Sigmoid colon (tissue), 7 donors: ENCODE measurements around the gene TIMP1. TPM values are rescaled to one million over a fixed set of nuclear protein-coding genes. Genes with fewer than 3 reads are reported as not detected.

Experiments used
- DNase-seq: peaks from one replicate; pipeline ENCODE4 v3.0.0-alpha.2; 2019
- H3K27ac ChIP-seq, 4 donors: fragments of 200-600 bp; sonication (generic); one replicate each; pipeline ENCODE4 v1.5.1; 2016 to 2019; ENCODE audit warnings: mild to moderate bottlenecking in 1 of 4
- H3K27me3 ChIP-seq, 3 donors: fragments of 200-600 bp; sonication (generic); one replicate each; pipeline ENCODE4 v1.5.1; 2019; ENCODE audit warnings: mild to moderate bottlenecking in 1 of 3
- H3K36me3 ChIP-seq, 4 donors: fragments of 200-600 bp; sonication (generic); one replicate each; pipeline ENCODE4 v1.5.1; 2016 to 2019
- H3K4me1 ChIP-seq, 4 donors: fragments of 200-600 bp; sonication (generic); one replicate each; pipeline ENCODE4 v1.5.1; 2017 to 2019
- H3K4me3 ChIP-seq, 4 donors: fragments of 200-600 bp; sonication (generic); one replicate each; pipeline ENCODE4 v1.5.1; 2017 to 2019; ENCODE audit warnings: mild to moderate bottlenecking in 2 of 4, moderate library complexity in 1 of 4
- H3K9me3 ChIP-seq, 4 donors: fragments of 200-600 bp in 3 of 4; sonication (generic) in 3 of 4; one replicate each; pipeline versions ENCODE4 v1.5.1 to v1.6.1; 2013 to 2019
- EP300 ChIP-seq, 4 donors: sonication (generic); formaldehyde crosslinking; IDR thresholded peaks; one replicate each; pipeline ENCODE4 v1.6.1; 2017; ENCODE audit warnings: antibody characterized with exemption in 4 of 4
- POLR2A ChIP-seq, 2 donors: fragments of 450-650 bp; IDR thresholded peaks; one replicate each; pipeline ENCODE4 v1.6.1; 2016; ENCODE audit warnings: antibody characterized with exemption in 2 of 2, mild to moderate bottlenecking in 2 of 2, moderate library complexity in 2 of 2
- POLR2AphosphoS5 ChIP-seq, 4 donors: sonication (generic); formaldehyde crosslinking; IDR thresholded peaks; one replicate each; pipeline ENCODE4 v1.6.1; 2017; ENCODE audit warnings: antibody characterized with exemption in 4 of 4
- WGBS, 2 donors: extraction: QIAGEN DNeasy Blood & Tissue Kit; methylation state at CpG; one replicate each; pipeline ENCODE4 v1.1.7; 2013; 5-methylcytosine and 5-hydroxymethylcytosine counted together
- intact Hi-C: fragments of 100-400 bp; cut with DNase I; formaldehyde crosslinking; loops from one replicate; pipeline ENCODE4 v1.15.1; 2023
- polyA plus RNA-seq, 3 donors: library from polyadenylated mRNA; stranded (reverse); fragments of 200-250 nt; gene quantifications; one replicate each; pipeline ENCODE4 v1.2.3, GENCODE V29; 2013
- total RNA-seq, 4 donors: library from RNA; depleted of rRNA; stranded (reverse); fragments of >200 nt; gene quantifications; one replicate each; pipeline ENCODE4 v1.1.0, GENCODE V29; 2016
- TF ChIP-seq, protein P1 (sequence below), 4 experiments: fragments of 450-650 bp in 3 of 4; fragments of 200-600 bp in 1 of 4; IDR thresholded peaks; one replicate each; pipeline ENCODE4 v1.5.1; 2016 to 2019; ENCODE audit warnings: antibody characterized with exemption in 4 of 4, mild to moderate bottlenecking in 3 of 4, moderate library complexity in 2 of 4
- donor health status: healthy with polysubstance abuse.
- donor health status: Bipolar disorder and iron deficiency.
- donor health status: healthy.

The TIMP1 gene
- total and polyA plus RNA-seq, 7 donors, result 40.2 to 164 (median 115) TPM

DNA sequence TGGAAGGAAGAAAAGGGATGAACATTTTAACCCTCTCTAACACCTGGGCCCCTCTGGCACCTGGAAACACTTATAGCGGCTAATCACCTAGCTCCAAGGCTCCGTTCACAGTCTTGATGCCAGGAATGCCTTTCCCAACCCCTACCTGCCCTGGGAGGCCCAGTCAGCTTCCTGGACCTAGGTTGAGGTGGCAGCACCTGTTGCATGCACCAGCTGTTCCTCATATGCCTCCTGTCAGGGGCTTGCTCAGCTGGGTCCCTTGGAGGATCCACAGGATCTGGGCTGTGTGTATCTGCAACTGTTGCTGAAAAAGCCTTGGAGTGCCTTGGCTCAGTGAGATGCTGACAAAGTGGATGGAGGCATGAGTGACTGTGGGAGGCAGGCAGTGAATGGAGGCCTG lies 43.1 kb downstream of the TIMP1 start:
- no peaks in the 10 kb centered on the region for H3K36me3 ChIP-seq
- no peak for TF ChIP-seq POLR2AphosphoS5 (IDR thresholded peaks at IDR 0.05)
- H3K27me3 ChIP-seq, result peaks cover 0 to 6% (median 0%) of the 10 kb centered on the region in 3 donors
- WGBS, 2 donors, result 88 to 91% methylated on average over 2 of the region's 2 CpGs
- DNase-seq, result no peak
- H3K4me1 ChIP-seq, result no peaks in the 10 kb centered on the region
- no peaks in the 10 kb centered on the region for H3K9me3 ChIP-seq
- intact Hi-C loops, result no loop called here
- H3K27ac ChIP-seq, result no peak overlapping the region
- H3K4me3 ChIP-seq, result no peak overlapping the region

DNA sequence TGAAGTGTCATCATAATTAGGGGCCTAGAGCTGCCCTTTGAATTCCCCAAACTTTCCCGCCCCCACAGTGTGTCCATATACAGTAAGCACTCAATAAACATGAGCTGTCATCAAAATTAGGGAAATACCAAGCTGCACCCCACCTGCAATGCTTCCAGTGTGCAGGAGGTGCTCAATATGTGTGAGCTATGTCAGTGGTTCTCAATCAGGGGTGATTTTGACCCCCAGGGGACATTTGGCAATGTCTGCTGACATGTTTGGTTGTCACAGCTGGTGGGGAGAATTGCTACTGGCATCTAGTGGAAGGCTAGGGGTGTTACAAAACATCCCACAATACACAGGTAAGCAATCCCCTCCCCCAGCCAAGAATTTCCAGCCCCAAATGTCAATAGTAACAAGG lies 46.7 kb downstream of the TIMP1 start:
- no peaks in the 10 kb centered on the region for H3K27me3 ChIP-seq
- no peak for DNase-seq
- intact Hi-C loops, result no loop called here
- TF ChIP-seq, protein P1, sequence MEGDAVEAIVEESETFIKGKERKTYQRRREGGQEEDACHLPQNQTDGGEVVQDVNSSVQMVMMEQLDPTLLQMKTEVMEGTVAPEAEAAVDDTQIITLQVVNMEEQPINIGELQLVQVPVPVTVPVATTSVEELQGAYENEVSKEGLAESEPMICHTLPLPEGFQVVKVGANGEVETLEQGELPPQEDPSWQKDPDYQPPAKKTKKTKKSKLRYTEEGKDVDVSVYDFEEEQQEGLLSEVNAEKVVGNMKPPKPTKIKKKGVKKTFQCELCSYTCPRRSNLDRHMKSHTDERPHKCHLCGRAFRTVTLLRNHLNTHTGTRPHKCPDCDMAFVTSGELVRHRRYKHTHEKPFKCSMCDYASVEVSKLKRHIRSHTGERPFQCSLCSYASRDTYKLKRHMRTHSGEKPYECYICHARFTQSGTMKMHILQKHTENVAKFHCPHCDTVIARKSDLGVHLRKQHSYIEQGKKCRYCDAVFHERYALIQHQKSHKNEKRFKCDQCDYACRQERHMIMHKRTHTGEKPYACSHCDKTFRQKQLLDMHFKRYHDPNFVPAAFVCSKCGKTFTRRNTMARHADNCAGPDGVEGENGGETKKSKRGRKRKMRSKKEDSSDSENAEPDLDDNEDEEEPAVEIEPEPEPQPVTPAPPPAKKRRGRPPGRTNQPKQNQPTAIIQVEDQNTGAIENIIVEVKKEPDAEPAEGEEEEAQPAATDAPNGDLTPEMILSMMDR (IDR thresholded peaks at IDR 0.05), result no peak
- TF ChIP-seq POLR2AphosphoS5 (IDR thresholded peaks at IDR 0.05) (no peak), EP300 (IDR thresholded peaks at IDR 0.05) (no peak), POLR2A (IDR thresholded peaks at IDR 0.05) (no peak)
- peak overlapping the region in 1 of 4 donors; percentile 16 for H3K4me3 ChIP-seq
- H3K36me3 ChIP-seq, result no peaks in the 10 kb centered on the region
- 89 to 94% methylated on average over 1 of the region's 1 CpG for WGBS, 2 donors
- H3K9me3 ChIP-seq, result no peaks in the 10 kb centered on the region
- no peaks in the 10 kb centered on the region for H3K4me1 ChIP-seq
- no peak overlapping the region for H3K27ac ChIP-seq

DNA sequence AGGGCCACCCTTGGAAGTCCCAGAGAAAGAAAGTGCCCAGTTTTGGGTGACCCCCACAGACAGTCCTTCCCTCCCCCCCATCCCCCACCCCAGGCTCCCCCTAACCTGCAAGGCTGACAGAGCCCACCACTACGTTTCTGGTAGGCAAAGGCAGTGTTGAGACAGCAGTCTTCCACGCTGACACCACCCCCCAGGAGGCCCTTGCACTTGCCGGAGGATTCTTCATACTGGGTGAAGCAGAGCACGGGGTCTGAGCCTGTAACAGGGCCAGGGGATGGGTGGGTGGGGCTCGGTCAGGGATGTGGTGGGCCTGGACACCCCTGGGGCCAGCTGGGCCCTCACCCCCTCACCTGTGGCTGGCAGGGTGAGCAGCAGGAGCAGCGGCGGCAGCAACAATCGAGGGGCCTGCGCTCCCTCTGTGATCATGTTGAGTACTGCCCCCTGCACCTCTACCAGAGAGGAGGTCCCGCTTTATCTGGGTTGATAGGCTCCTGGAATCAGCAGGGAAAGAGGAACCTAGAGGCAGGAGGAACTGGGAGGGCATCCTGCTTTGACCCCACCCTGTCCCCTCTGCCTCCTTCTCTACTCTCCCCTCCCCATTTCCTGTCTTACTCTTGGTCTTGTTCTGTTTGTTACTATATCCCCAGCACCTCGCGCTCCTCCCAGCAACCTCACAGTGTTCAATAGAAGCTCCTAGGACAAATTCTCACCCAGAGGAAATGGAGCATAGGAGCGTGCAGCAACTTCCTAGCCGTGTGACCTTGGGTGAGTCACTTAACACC lies 47.4 kb downstream of the TIMP1 start, which contains the start of gene CFP:
CFP (minus strand) TSS at position 512 of the 782 bp plus-strand sequence; CDS start at position 426, 86 bp downstream.
- Histone ChIP-seq H3K4me3 (peak within 1 kb of the TSS in 1 of 4 donors; percentile 16), H3K27ac (no peak within 1 kb of the TSS), H3K9me3 (no peaks in the 10 kb centered on the region), H3K27me3 (no peaks in the 10 kb centered on the region), H3K36me3 (no peaks in the 10 kb centered on the region), H3K4me1 (no peaks in the 10 kb centered on the region)
- 40 to 81% methylated on average over 14 of the region's 14 CpGs for WGBS, 2 donors
- DNase-seq, result no peak
- intact Hi-C loops, result no loop called here
- TF ChIP-seq POLR2AphosphoS5 (IDR thresholded peaks at IDR 0.05) (no peak), EP300 (IDR thresholded peaks at IDR 0.05) (no peak), POLR2A (IDR thresholded peaks at IDR 0.05) (no peak)
- TF ChIP-seq, protein P1 (IDR thresholded peaks at IDR 0.05), result no peak

DNA sequence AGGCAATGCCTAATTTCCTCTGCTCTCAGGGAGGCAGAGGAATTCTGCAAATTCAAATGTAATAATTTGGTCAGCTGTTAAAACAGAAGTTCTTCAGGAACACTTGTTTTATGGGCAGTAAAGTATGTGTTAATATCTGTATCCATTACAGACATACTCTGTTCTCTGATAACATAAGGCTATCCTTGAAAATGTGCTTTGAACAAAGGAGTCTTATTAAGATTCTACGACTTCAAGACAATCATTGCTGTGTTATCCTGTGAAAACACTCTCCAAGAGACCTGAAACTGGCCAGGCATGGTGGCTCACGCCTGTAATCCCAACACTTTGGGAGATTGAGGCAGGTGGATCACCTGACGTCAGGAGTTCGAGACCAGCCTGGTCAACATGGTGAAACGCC lies 49.4 kb downstream of the TIMP1 start:
- intact Hi-C loops, result no loop called here
- 70 to 92% methylated on average over 5 of the region's 5 CpGs for WGBS, 2 donors
- Histone ChIP-seq H3K36me3 (peaks cover 0 to 16% (median 3%) of the 10 kb centered on the region in 4 donors), H3K4me1 (no peaks in the 10 kb centered on the region), H3K4me3 (no peak overlapping the region), H3K9me3 (no peaks in the 10 kb centered on the region), H3K27ac (no peak overlapping the region), H3K27me3 (no peaks in the 10 kb centered on the region)
- no peak for DNase-seq
- TF ChIP-seq EP300 (IDR thresholded peaks at IDR 0.05), result no peak
- TF ChIP-seq, protein P1 (IDR thresholded peaks at IDR 0.05), result no peak
- TF ChIP-seq POLR2AphosphoS5 (IDR thresholded peaks at IDR 0.05), result no peak
- TF ChIP-seq POLR2A (IDR thresholded peaks at IDR 0.05), result no peak

DNA sequence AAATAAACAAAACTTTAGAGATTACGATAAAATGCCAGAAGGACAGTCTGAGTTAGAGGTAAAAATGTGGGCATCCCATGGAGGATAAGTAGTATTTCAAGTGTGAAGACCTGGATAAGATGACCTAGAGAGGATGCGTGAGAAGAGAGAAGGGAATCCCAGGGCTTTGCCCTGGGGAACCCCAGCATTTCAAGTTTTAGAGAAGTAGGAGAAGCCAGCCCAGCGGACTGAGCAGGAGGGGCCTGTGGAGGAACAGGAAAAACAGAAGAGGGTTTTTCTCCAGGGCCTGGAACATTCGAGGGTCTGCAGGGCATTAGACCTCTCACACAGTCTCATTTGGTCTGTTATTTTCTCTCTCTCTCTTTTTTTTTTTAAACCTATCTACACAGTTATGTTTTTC lies 50.4 kb downstream of the TIMP1 start:
- no peak for TF ChIP-seq POLR2AphosphoS5 (IDR thresholded peaks at IDR 0.05)
- no peak for TF ChIP-seq EP300 (IDR thresholded peaks at IDR 0.05)
- TF ChIP-seq, protein P1 (IDR thresholded peaks at IDR 0.05), result no peak
- TF ChIP-seq POLR2A (IDR thresholded peaks at IDR 0.05), result no peak
- intact Hi-C loops, result no loop called here
- 50 to 78% methylated on average over 4 of the region's 4 CpGs for WGBS, 2 donors
- Histone ChIP-seq H3K27me3 (no peaks in the 10 kb centered on the region), H3K4me1 (no peaks in the 10 kb centered on the region), H3K27ac (no peak overlapping the region), H3K36me3 (peaks cover 0 to 22% (median 3%) of the 10 kb centered on the region in 4 donors), H3K4me3 (no peak overlapping the region), H3K9me3 (no peaks in the 10 kb centered on the region)
- DNase-seq, result no peak
